Endodermal cell (in vitro differentiated cells): ENCODE measurements around the gene KRT84. TPM values are rescaled to one million over a fixed set of nuclear protein-coding genes. Genes with fewer than 3 reads are reported as not detected.

Experiments
- DNase-seq: peaks from one replicate; pipeline ENCODE4 v3.0.0-alpha.2; 2017
- H3K27ac ChIP-seq: 2 replicates; pipeline ENCODE4 v1.5.1; 2013; ENCODE audit warnings: mild to moderate bottlenecking, low read depth, low read length, moderate library complexity
- H3K27me3 ChIP-seq: 2 replicates; pipeline ENCODE4 v1.6.1; 2013; ENCODE audit warnings: mild to moderate bottlenecking, low read length, moderate library complexity; ENCODE audit not compliant: insufficient read depth, control insufficient read depth, poor library complexity, severe bottlenecking
- H3K36me3 ChIP-seq: 2 replicates; pipeline ENCODE4 v1.7.0; 2013; ENCODE audit warnings: mild to moderate bottlenecking, low read length, moderate library complexity; ENCODE audit not compliant: control insufficient read depth, insufficient read depth
- H3K4me1 ChIP-seq: one replicate; pipeline ENCODE4 v1.7.0; 2013; ENCODE audit warnings: low read length; ENCODE audit not compliant: control insufficient read depth, insufficient read depth
- H3K4me3 ChIP-seq: 2 replicates; pipeline ENCODE4 v1.5.1; 2013; ENCODE audit warnings: mild to moderate bottlenecking, low read length, moderate library complexity
- H3K9ac ChIP-seq: 2 replicates; pipeline ENCODE4 v1.6.1; 2013; ENCODE audit warnings: mild to moderate bottlenecking, low read length, moderate library complexity; ENCODE audit not compliant: poor library complexity, severe bottlenecking; ENCODE audit errors: extremely low read depth
- H3K9me3 ChIP-seq: 2 replicates; pipeline ENCODE4 v1.6.1; 2013; ENCODE audit warnings: mild to moderate bottlenecking, low read length, moderate library complexity; ENCODE audit not compliant: control insufficient read depth
- H3K27ac Mint-ChIP-seq: 2 replicates; pipeline ENCODE4 v1.8.0; 2020; ENCODE audit warnings: mixed read lengths
- H3K27me3 Mint-ChIP-seq: 2 replicates; pipeline ENCODE4 v1.8.0; 2021; ENCODE audit warnings: mild to moderate bottlenecking, mixed read lengths; ENCODE audit not compliant: insufficient read depth
- H3K36me3 Mint-ChIP-seq: 2 replicates; pipeline ENCODE4 v1.8.0; 2020; ENCODE audit warnings: low read depth, mixed read lengths
- H3K4me1 Mint-ChIP-seq: 2 replicates; pipeline ENCODE4 v1.8.0; 2020; ENCODE audit warnings: mixed read lengths
- H3K4me3 Mint-ChIP-seq: 2 replicates; pipeline ENCODE4 v1.8.0; 2020; ENCODE audit warnings: mild to moderate bottlenecking, moderate library complexity, mixed read lengths
- H3K9me3 Mint-ChIP-seq: 2 replicates; pipeline ENCODE4 v1.8.0; 2020; ENCODE audit warnings: mild to moderate bottlenecking, mixed read lengths
- WGBS, 2 experiments: methylation state at CpG; one replicate each; pipeline versions ENCODE4 v1.1.5 to v1.1.7; 2013; ENCODE audit warnings: missing lambda C conversion rate in 2 of 2, mixed read lengths in 1 of 2; ENCODE audit not compliant: insufficient coverage in 1 of 2, insufficient read length in 1 of 2; 5-methylcytosine and 5-hydroxymethylcytosine counted together
- total RNA-seq, 2 donors: library from RNA; stranded (reverse); fragmentation: NEBNext Ultra II Directional in 1 of 2; extraction: Animal tissue kit (Norgen Biotek cat#: 25700) in 1 of 2; gene quantifications; 2 replicates in 1 of 2; 3 replicates in 1 of 2; pipeline ENCODE4 v1.2.1, GENCODE V29; 2021
- TF ChIP-seq, protein P1 (sequence below): fragments of 200-600 bp; sonication (generic); conservative IDR thresholded peaks from 2 replicates; pipeline ENCODE4 v1.5.0; 2021; ENCODE audit warnings: antibody characterized with exemption, mild to moderate bottlenecking

KRT84 gene
- total RNA-seq, 2 donors from 2014 or later = not detected

DNA sequence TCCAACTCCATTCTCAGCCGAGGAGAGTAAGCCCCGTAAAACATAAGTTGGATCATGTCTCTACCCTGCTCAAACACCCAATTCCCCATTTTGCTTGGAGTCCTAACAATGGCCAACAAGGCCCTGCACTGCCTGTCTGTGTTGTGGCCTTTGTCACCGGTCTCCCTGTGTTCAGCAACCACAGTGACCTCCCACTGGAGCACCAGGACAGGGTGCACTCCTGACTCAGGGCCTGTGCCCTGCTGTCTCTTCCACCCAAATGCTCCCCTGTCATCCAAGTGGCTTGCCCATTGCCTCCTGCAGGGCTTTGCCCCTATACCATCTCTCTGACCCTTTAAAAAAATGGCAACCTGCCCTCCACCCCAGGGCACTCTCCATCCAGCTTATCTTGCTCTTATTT is 13.7 kb downstream of the KRT84 start:
- Mint-ChIP-seq H3K27ac (no peak overlapping the region), H3K36me3 (no peaks in the 10 kb centered on the region), H3K4me1 (no peaks in the 10 kb centered on the region), H3K4me3 (no peak overlapping the region), H3K27me3 (peaks cover 23% of the 10 kb centered on the region), H3K9me3 (no peaks in the 10 kb centered on the region)
- TF ChIP-seq, protein P1, sequence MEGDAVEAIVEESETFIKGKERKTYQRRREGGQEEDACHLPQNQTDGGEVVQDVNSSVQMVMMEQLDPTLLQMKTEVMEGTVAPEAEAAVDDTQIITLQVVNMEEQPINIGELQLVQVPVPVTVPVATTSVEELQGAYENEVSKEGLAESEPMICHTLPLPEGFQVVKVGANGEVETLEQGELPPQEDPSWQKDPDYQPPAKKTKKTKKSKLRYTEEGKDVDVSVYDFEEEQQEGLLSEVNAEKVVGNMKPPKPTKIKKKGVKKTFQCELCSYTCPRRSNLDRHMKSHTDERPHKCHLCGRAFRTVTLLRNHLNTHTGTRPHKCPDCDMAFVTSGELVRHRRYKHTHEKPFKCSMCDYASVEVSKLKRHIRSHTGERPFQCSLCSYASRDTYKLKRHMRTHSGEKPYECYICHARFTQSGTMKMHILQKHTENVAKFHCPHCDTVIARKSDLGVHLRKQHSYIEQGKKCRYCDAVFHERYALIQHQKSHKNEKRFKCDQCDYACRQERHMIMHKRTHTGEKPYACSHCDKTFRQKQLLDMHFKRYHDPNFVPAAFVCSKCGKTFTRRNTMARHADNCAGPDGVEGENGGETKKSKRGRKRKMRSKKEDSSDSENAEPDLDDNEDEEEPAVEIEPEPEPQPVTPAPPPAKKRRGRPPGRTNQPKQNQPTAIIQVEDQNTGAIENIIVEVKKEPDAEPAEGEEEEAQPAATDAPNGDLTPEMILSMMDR = no peak
- peaks cover 10% of the 10 kb centered on the region for H3K9me3 ChIP-seq
- no peaks in the 10 kb centered on the region for H3K36me3 ChIP-seq
- H3K9ac ChIP-seq = no peak overlapping the region
- H3K4me1 ChIP-seq = no peaks in the 10 kb centered on the region
- H3K4me3 ChIP-seq = no peak overlapping the region
- H3K27me3 ChIP-seq = peaks cover 31% of the 10 kb centered on the region
- DNase-seq = no peak
- 87 to 100% methylated on average over 1 to 3 of the region's 3 CpGs for WGBS, 2 experiments
- H3K27ac ChIP-seq = no peak overlapping the region

DNA sequence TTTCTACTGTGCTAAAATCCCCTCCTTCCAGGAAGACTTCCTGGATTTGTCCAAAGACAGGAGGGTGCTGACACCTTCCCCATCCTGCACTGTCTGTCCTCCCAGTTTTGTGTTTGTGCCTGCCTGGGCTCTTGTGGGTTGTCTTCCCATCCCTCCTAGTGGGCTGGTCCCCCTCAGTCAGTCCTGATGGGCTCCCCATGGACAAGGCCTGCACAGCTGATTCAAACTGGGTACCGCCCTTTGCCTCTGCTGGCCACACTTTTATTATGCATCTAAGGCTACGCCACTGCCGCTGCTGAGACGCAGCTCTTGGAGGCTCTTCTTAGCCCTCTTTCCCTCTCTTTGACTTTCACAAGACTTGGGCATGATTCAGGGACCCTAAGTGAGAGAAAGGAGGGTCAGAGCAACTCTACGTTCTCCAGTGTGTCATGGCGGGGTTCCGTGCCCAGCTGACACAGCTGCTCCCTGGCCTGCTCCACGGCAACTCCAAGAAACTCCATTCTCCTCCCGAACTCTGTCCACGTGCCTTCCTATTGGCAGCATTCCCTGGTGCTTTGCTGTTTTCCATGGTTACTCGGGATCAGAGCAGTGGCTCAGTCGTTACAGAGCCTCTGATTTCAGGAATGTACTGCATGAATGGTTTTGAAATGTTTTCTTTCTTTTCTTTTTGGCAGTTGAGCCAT is 14.4 kb downstream of the KRT84 start:
- no peaks in the 10 kb centered on the region for H3K9me3 Mint-ChIP-seq
- 77 to 87% methylated on average over 7 to 12 of the region's 12 CpGs for WGBS, 2 experiments
- H3K27ac Mint-ChIP-seq = no peak overlapping the region
- H3K27me3 Mint-ChIP-seq = peaks cover 20% of the 10 kb centered on the region
- H3K9me3 ChIP-seq = peaks cover 10% of the 10 kb centered on the region
- no peak overlapping the region for H3K4me3 Mint-ChIP-seq
- H3K36me3 Mint-ChIP-seq = no peaks in the 10 kb centered on the region
- no peak overlapping the region for H3K9ac ChIP-seq
- no peak overlapping the region for H3K4me3 ChIP-seq
- H3K27me3 ChIP-seq = peaks cover 30% of the 10 kb centered on the region
- H3K36me3 ChIP-seq = no peaks in the 10 kb centered on the region
- DNase-seq = no peak
- TF ChIP-seq, protein P1 = no peak
- H3K4me1 ChIP-seq = no peaks in the 10 kb centered on the region
- no peaks in the 10 kb centered on the region for H3K4me1 Mint-ChIP-seq
- no peak overlapping the region for H3K27ac ChIP-seq

GRCh38 chr12:52369809-52370208 is 15.6 kb downstream of the KRT84 start:
- H3K4me1 Mint-ChIP-seq = no peaks in the 10 kb centered on the region

More at GRCh38 chr12:52369809-52370208, 15.6 kb downstream of the KRT84 start:
- TF ChIP-seq, protein P1 = no peak
- DNase-seq = no peak
- H3K27ac ChIP-seq = no peak overlapping the region
- Mint-ChIP-seq H3K36me3 (no peaks in the 10 kb centered on the region), H3K27ac (no peak overlapping the region), H3K4me3 (no peak overlapping the region), H3K9me3 (no peaks in the 10 kb centered on the region), H3K27me3 (peaks cover 18% of the 10 kb centered on the region)
- H3K4me3 ChIP-seq = no peak overlapping the region
- H3K4me1 ChIP-seq = no peaks in the 10 kb centered on the region
- no peak overlapping the region for H3K9ac ChIP-seq
- peaks cover 10% of the 10 kb centered on the region for H3K9me3 ChIP-seq
- peaks cover 25% of the 10 kb centered on the region for H3K27me3 ChIP-seq
- H3K36me3 ChIP-seq = no peaks in the 10 kb centered on the region
- 67 to 85% methylated on average over 1 to 6 of the region's 6 CpGs for WGBS, 2 experiments
